Measurements from ENCODE around the gene SYNJ2.

The SYNJ2 gene

GRCh38 chr6:157964100-157964499, 17.6 kb upstream of the SYNJ2 start:
- Histone ChIP-seq H3K9me3 (ENCODE audit: insufficient read depth, low read length, severe bottlenecking) (peaks cover 11% of the 10 kb centered on the region), H3K27me3 (ENCODE audit: insufficient read depth, low read length, poor library complexity) (no peaks in the 10 kb centered on the region), H3K36me3 (ENCODE audit: insufficient read depth, low read length) (no peaks in the 10 kb centered on the region), H4K20me1 (ENCODE audit: insufficient read depth, low read length) (no peaks in the 10 kb centered on the region), H3K79me2 (ENCODE audit: insufficient read depth, low read length) (peaks cover 5% of the 10 kb centered on the region), H2AFZ (ENCODE audit: low read depth, low read length) (peak overlapping the region; percentile 36), H3K9ac (ENCODE audit: low read depth, low read length) (peak overlapping the region; percentile 61), H3K4me1 (ENCODE audit: insufficient read depth, low read length) (peaks cover 37% of the 10 kb centered on the region), H3K4me2 (ENCODE audit: insufficient read depth, low read length) (peak overlapping the region; percentile 62), H3K4me3 (ENCODE audit: low read depth in 1 of 2, low read length in 2 of 2) (peak overlapping the region in 1 of 2 experiments; percentile 51; a peak in 2 of 4 replicates), H3K27ac (ENCODE audit: low read length) (peak overlapping the region; percentile 80)
- DNase-seq (no peak), ATAC-seq (ENCODE audit: insufficient read depth, low read depth) (no peak; the same call in 2 of the 3 replicates)
- no peak for TF ChIP-seq CTCF (IDR thresholded peaks at IDR 0.05; ENCODE audit: borderline replicate concordance, extremely low read depth, low read length, poor library complexity, severe bottlenecking)
- no peak for TF ChIP-seq EZH2 (IDR thresholded peaks at IDR 0.05; ENCODE audit: borderline replicate concordance, low read depth, low read length, severe bottlenecking)

GRCh38 chr6:157965387-157965786, 16.3 kb upstream of the SYNJ2 start:
- Histone ChIP-seq H3K4me3 (ENCODE audit: low read depth in 1 of 2, low read length in 2 of 2) (no peak overlapping the region), H3K36me3 (ENCODE audit: insufficient read depth, low read length) (no peaks in the 10 kb centered on the region), H3K27ac (ENCODE audit: low read length) (no peak overlapping the region), H2AFZ (ENCODE audit: low read depth, low read length) (no peak overlapping the region), H4K20me1 (ENCODE audit: insufficient read depth, low read length) (no peaks in the 10 kb centered on the region), H3K4me1 (ENCODE audit: insufficient read depth, low read length) (peaks cover 37% of the 10 kb centered on the region), H3K9me3 (ENCODE audit: insufficient read depth, low read length, severe bottlenecking) (no peaks in the 10 kb centered on the region), H3K79me2 (ENCODE audit: insufficient read depth, low read length) (peaks cover 5% of the 10 kb centered on the region), H3K4me2 (ENCODE audit: insufficient read depth, low read length) (no peak overlapping the region), H3K27me3 (ENCODE audit: insufficient read depth, low read length, poor library complexity) (no peaks in the 10 kb centered on the region), H3K9ac (ENCODE audit: low read depth, low read length) (no peak overlapping the region)
- TF ChIP-seq CTCF (IDR thresholded peaks at IDR 0.05; ENCODE audit: borderline replicate concordance, extremely low read depth, low read length, poor library complexity, severe bottlenecking) (no peak), EZH2 (IDR thresholded peaks at IDR 0.05; ENCODE audit: borderline replicate concordance, low read depth, low read length, severe bottlenecking) (no peak)
- DNase-seq (no peak), ATAC-seq (ENCODE audit: insufficient read depth, low read depth) (no peak)

GRCh38 chr6:157966589-157966977, 15.1 kb upstream of the SYNJ2 start:
- ATAC-seq (ENCODE audit: insufficient read depth, low read depth) = no peak
- no peak overlapping the region for H3K4me2 ChIP-seq (ENCODE audit: insufficient read depth, low read length)
- no peaks in the 10 kb centered on the region for H4K20me1 ChIP-seq (ENCODE audit: insufficient read depth, low read length)

More at GRCh38 chr6:157966589-157966977, 15.1 kb upstream of the SYNJ2 start:
- Histone ChIP-seq H3K27me3 (ENCODE audit: insufficient read depth, low read length, poor library complexity) (no peaks in the 10 kb centered on the region), H3K4me1 (ENCODE audit: insufficient read depth, low read length) (peaks cover 30% of the 10 kb centered on the region), H3K4me3 (ENCODE audit: low read depth in 1 of 2, low read length in 2 of 2) (no peak overlapping the region), H2AFZ (ENCODE audit: low read depth, low read length) (no peak overlapping the region), H3K9me3 (ENCODE audit: insufficient read depth, low read length, severe bottlenecking) (no peaks in the 10 kb centered on the region), H3K9ac (ENCODE audit: low read depth, low read length) (no peak overlapping the region), H3K79me2 (ENCODE audit: insufficient read depth, low read length) (peaks cover 5% of the 10 kb centered on the region), H3K36me3 (ENCODE audit: insufficient read depth, low read length) (no peaks in the 10 kb centered on the region), H3K27ac (ENCODE audit: low read length) (no peak overlapping the region)
- no peak for TF ChIP-seq CTCF (IDR thresholded peaks at IDR 0.05; ENCODE audit: borderline replicate concordance, extremely low read depth, low read length, poor library complexity, severe bottlenecking)
- TF ChIP-seq EZH2 (IDR thresholded peaks at IDR 0.05; ENCODE audit: borderline replicate concordance, low read depth, low read length, severe bottlenecking) = no peak
- no peak for DNase-seq
